Measurements from ENCODE around the gene SDHA.
"Not testable (repeated sequence)": the region's sequence is repeated elsewhere in the genome, so short reads cannot be mapped to it uniquely, and the experiment has no call there.

Gene SDHA

DNA sequence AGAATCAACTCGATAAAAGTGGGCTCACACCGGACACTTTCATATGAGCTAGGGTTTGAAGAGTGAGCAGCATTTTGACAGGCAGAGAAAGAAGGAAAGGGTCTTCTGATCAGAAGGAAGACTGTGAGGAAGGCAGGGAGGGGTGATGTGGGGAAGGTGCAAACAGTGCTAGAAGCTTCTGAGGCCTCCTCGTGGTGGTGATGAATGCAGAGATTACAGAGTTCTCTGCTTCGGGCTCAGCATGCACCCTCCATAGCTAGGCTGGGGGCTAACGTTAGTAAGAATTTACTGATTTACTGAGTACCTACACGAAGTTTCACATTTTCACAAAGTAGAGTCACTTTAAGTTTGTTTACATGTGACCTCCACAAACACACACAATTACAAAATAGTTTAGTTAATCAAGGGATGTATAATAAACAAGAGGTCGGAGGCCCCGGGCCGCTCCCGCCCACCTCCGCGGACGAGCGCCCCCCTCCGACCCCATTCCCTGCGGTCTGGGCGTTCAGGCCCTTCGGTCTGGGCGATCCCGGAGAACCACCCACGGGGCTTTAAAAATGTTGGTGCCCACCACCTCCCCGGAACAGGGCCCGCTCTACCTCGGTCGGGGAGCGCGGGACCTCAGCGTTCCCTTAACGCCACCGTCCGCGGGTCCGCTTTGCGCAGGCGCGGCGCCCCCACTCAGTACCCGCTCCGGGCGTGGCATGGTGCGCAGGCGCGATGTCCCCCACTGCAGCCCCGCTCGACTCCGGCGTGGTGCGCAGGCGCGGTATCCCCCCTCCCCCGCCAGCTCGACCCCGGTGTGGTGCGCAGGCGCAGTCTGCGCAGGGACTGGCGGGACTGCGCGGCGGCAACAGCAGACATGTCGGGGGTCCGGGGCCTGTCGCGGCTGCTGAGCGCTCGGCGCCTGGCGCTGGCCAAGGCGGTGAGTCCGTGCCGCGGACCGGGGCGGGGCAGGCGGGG lies at the start of gene SDHA, which contains the start of gene CCDC127:
SDHA (plus strand) TSS at position 827 of the 963 bp plus-strand sequence; CDS start at position 863, 36 bp downstream.
CCDC127 (minus strand) TSS at position 660 of the 963 bp plus-strand sequence. CDS start 1,304 bp downstream, outside the sequence.
- not testable (repeated sequence) for FAIRE-seq

DNA sequence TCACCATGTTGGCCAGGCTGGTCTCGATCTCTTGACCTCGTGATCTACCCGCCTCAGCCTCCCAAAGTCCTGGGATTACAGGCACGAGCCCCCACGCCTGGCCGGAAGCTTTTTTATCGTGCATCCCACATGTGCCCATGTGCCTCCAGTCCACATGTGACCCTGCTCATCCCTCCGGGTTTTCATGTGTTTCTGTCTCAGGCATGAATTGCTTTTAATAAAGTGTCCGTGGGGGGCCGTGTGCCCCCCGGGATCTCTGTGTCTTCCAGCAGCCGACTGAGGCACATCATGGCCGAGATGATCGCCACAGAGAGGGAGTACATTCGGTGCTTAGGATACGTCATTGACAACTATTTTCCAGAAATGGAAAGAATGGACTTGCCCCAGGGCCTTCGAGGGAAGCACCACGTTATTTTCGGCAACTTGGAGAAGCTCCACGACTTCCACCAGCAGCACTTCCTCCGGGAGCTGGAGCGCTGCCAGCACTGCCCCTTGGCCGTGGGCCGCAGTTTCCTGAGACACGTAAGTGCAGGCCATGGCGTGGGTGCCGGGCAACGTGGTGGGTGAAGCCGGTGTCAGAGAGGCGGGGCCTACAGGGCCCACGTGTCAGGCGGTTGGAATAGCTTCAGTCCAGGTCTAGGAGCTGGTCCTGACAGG lies 48.9 kb upstream of the SDHA start:
- FAIRE-seq: no peak

DNA sequence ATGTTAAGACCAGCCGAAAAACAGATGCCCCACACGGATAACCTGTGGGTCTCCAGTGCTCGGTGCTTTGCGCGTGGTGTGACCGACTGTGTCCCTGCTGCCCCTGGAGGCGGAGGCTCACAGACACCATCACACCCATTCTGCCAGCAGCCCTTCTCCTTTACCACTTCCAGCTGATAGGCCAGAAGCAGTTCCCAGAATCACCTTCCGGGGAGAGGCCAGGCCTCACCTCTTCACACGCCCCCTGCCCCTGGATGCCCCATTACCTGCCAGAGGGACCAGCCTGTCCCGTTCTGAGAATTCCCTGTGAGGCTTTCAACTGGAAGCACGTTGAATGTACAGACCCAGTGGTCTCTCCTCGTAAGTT lies 48.4 kb upstream of the SDHA start:
- FAIRE-seq: no peak

DNA sequence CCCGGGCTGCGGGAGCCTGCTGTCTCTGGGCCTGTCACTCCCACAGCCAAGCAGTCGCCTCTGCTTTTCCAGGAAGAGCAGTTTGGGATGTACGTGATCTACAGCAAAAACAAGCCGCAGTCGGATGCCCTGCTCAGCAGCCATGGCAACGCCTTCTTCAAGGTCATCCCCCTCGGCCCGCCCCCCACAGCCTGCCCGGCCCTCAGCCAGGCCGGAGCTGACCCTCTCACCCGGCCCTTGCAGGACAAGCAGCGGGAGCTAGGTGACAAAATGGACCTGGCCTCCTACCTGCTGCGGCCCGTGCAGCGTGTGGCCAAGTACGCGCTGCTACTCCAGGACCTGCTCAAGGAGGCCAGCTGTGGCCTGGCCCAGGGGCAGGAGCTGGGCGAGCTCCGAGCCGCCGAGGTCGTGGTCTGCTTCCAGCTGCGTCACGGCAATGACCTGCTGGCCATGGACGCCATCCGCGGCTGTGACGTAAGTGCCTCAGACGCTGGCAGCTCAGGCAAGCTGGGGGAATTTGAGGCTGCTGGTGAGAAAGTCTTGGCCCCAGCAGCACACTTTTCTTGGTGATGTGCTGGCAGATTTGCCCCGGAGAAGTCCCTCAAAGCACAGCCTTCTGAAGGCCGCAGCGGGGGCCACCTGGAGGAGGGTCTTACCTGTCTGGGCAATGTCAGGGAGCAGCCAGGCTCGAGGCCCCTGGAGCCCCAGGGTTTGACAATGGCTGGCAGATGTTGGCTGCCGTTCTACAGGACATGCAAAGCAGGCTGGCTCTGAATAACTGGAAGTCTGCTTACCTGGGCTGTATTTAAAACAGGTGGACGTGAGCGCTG lies 46.9 kb upstream of the SDHA start:
- FAIRE-seq: no peak

DNA sequence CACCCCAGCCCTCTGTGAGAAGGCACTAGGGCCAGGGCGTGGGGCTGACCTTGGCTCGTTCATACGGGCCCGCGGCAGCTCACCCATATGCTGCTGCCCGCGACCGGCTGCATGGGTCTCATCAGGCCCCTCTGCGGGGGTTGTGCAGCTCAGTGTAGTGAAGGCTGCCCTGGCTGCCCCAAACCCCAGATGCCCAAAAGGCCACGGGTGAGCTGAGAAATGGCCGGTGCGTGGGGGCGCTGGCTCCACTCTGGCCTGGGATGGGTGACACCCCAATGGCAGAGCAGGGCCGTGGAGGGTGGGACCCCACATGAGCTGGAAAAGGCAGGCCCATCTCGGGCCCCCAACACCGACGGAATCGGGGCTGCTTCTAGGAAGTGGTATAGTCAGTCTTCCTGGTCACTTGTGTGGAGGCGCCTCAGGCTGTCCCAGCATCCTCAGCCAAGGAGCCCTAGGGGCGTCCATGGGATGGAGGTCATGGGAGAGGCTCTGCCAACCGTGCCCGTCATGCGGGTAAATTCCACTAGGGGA lies 46.3 kb upstream of the SDHA start:
- no peak for FAIRE-seq

DNA sequence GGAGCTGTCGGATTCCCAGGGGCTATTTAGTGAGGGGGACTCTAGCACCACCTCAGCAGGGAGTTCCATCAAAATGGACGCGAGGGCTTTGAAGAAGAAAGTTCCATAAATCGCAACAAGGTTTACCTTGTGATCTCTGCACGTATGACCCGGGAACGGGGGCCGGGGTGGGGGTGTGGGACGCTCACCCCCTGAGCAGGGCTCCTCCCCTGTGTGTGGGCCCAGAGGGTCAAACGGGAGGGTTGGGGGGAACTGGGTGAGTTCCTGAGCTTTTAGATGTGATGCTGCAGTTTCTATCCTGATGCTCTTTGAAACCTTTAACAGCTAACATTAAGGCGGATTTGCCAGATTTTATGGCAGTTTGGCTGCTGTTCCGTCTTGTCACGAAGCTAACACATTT lies 45.7 kb upstream of the SDHA start:
- no peak for FAIRE-seq

DNA sequence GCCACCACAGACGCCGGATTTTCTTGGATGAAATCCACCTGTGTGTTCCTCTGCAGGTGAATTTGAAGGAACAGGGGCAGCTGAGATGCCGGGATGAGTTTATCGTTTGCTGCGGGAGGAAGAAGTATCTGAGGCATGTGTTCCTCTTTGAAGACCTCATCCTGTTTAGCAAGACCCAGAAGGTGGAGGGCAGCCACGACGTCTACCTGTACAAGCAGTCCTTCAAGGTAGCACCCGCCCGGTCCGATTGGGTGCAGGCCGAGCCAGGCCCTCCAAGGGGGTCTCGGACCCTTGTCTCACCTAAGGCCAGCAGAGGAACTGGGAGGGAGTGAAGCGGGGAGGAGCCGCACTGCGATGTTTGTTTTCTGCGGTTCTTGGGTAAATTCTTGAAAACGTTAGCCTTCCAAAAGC lies 45.3 kb upstream of the SDHA start:
- FAIRE-seq: no peak

DNA sequence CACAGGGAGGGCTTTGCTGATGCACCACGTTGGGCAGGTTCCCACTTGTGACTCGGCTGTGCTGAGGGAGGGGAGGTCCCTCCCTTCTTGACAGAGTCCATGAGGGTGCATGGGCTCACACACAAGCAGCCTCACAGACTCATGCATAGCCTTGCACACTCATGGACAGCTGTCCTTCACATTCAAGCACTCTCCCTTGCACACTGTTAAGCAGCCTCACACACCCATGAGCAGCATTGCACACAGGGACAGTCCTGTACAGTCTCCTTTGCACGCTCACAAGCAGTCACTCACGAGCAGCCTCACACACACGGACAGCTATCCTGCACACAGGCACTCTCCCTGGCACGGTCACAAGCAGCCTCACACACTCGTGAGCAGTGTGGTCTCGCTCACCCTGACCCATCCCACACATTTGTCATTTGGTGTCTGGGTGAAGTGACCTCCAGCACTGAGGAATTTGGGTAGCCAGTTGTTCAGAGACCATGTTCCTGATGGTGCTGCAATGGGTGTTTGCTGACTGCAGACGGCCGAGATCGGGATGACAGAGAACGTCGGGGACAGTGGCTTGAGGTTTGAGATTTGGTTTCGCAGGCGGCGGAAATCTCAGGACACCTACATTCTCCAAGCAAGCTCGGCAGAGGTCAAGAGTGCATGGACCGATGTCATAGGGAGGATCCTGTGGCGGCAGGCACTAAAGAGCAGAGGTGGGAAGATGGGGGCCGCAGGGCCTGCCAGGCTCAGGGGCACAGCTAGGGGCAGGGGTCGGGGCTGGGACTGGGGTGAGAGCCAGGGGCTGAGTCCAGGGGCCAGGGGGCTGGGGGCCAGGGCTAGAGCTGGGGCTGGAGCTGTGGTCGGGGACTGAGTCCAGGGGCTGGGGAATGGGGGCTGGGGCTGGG lies 44.5 kb upstream of the SDHA start:
- no peak for FAIRE-seq

DNA sequence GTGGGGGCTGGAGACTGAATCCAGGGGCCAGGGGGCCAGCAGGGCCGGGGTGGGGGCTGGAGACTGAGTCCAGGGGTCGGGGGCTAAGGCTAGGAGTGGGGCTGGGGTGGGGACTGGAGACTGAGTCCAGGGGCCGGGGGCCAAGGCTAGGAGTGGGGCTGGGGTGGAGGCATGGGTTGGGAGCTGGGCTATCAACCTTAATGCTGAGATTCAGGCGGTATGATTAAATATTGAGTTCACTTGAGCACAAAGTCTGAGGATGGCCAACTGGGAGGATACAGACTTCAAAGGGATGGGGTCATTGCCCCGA lies 43.9 kb upstream of the SDHA start:
- FAIRE-seq: no peak

DNA sequence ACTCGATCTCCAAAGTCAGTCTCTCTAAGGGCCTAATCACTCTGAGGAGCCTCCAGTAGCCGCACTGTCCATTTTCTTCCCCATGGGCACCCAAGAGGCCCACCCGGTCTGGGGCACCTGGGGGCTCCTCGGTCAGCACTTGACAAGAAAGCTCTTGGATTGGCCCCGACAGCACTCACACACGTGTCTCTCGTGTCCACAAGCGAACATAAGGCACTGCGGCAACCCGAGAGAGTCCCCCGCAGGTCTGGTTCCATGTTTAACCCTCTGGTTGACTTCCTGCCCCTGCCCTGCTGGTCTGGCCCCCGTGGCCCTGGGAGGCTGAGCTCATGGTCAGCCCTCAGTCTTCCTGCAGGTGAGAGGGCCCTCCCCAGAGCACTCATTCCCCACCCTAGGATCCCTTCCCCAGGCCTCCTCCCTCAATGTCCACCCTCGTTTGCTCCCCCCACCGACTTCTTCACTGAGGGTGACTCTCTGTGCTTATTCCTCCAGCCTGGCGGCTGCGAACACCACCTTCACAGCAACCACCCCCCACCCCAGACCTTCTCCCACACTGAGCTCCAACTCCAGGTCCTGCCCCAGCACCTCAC lies 43.1 kb upstream of the SDHA start:
- no peak for FAIRE-seq

DNA sequence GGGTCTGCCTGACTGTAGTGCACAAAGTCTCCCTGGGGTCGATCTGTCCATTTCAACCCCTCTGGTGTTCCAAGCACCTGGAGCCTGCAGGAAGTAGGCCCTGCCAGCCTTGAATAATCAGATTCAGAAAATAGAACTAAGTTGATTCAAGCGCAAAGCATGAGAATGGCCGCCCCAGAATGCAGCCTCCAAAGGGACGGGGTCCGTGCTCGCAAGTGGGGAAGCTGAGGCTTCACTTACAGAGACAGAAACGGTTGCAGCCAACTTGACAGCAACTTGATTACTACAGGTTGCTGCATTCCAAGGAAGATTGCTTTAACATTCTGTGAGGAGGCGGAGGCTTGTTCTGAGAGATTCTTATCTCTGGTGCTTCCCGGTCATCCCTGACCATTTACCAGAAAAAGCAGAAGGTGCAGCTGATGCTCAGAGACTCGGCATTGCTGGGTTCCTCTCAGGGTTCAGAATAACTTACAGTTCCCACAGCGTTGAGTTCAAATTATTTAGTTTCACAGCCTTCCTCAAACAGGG lies 41.8 kb upstream of the SDHA start:
- FAIRE-seq: no peak

DNA sequence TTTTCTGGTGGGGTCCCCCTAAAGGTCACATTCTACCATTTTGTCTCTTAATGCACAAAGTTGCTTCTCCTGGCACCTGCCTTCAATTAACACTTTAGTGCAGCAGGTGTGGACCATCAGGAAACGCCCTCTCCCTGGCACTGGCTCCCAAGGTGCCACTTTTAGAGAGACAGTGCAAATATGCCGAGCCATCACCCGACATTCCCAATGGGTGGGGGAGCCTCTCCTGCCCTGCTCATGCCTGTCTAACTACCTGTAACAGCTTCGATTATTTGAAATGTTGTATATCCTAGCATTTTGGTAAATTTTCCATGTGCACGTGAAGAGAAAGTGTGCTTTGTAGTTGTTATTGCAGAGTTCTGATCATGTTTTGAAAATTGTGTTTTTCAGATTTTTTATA lies 40.0 kb upstream of the SDHA start:
- no peak for FAIRE-seq

DNA sequence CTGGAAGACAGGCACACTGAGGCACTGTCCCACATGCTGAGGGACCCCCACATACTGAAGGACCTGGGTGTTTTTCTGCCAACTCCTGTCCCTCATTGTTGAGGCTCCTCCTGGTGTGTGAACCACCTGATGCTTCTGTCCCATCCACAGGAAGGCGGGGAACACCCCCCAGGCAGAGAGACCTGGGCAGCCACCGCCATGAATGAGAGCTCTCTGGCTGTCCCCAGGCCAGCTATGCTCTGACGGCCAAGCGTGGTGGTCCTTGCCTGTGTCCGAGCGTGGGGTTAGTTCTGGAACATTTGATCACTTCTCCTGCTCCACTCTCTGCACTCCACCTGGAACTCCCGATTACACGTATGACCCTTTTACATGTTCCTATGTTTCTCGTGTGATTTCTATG lies 38.7 kb upstream of the SDHA start:
- FAIRE-seq: no peak

DNA sequence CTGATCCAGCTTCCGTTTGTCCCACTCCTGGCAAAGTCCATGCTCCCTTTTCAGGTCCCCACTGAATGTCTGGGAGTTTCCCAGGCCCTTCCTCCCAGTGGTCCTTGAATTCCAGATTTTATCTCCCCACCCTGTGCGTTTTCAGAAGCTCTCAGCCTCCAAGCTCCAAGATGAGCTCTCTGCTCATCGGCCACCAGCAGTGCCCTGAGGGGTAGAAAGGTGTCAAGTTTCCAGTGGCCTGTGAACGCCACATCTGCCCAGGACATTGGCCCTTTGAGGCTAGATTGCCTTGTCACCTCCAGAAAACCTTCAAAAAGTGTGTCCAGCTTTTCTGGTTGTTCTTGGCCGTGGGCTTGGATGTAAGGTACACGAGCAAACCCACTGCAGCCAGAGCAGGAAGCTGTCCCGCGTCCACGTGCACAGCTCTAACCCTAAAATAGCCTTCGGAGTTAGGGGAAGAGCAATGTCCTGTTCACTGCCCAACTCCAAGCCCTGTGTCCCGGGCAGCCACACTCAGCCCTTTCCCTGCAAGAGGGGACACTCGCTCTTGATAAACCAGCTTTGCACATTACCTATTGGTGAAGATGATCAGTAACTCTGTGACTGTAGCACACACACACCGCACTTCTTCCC lies 37.7 kb upstream of the SDHA start:
- no peak for FAIRE-seq

DNA sequence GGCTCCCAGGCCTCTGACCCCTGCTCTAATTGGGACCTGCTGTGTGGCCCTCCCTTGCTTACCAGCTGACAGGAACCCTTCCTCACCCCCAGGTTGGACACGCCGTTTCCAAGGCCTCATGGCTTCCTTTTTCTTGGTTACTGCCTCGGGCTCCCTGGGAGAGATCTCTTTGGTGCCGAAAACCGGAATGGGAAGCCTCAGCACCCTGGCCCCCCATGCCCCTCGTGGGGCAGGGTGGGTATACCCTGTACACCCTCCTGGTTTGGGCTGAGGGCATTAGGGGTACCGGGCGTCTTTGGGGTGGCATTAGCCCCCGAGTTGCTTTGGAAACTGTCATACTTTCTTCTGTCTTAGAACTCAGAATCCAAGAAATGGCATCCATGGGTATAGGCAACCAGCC lies 37.0 kb upstream of the SDHA start:
- no peak for FAIRE-seq

DNA sequence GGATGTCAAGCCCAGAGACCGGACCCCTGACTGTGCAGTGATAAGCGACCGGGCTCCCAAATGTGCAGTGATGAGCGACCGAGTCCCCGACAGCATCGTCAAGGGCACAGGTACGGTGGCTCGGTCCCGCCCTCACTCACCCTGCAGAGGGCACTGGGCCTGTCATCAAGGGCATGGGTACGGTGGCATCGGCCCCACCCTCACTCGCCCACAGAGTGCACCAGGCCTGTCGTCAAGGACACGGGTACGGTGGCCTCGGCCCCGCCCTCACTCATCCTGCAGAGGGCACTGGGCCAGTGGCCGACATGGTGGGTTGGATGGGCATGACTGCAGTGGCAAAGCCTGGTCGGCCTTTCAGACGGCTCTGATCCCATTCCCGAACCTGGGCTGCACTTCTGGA lies 36.6 kb upstream of the SDHA start:
- FAIRE-seq: no peak

DNA sequence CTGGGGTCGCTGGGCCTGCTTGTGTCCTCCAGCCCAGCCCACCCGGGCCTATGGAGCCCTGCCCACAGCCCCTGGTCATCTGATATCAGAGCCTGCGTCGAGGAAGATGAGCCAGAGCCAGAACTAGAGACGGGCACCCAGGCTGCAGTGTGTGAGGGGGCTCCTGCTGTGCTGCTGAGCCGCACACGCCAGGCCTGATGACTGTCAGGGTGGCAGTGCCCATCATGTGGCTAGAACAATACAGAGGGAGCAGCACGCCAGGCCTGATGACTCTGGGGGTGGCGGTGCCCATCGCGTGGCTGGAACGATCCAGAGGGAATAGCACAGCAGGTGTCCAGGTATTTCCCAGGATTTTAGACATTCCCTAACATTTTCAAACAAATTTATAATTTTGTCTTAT lies 36.0 kb upstream of the SDHA start:
- no peak for FAIRE-seq

DNA sequence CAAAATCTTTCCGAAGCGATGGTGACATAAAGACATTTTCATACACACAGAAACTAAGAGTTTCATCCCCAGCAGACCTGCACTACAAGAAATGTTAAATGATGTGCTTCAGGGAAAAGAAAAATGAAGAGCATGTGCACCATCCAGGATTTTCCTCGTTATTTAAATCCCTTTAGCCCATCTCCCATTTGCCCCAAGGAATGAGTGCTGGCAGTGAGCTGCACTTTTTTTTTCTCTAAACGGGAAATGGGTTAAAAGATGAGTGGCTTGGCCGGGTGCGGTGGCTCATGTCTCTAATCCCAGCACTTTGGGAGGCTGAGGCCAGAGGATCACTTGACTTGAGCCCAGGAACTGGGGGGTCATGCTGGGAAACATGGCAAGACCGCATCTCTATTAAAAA lies 33.6 kb upstream of the SDHA start:
- no peak for FAIRE-seq

DNA sequence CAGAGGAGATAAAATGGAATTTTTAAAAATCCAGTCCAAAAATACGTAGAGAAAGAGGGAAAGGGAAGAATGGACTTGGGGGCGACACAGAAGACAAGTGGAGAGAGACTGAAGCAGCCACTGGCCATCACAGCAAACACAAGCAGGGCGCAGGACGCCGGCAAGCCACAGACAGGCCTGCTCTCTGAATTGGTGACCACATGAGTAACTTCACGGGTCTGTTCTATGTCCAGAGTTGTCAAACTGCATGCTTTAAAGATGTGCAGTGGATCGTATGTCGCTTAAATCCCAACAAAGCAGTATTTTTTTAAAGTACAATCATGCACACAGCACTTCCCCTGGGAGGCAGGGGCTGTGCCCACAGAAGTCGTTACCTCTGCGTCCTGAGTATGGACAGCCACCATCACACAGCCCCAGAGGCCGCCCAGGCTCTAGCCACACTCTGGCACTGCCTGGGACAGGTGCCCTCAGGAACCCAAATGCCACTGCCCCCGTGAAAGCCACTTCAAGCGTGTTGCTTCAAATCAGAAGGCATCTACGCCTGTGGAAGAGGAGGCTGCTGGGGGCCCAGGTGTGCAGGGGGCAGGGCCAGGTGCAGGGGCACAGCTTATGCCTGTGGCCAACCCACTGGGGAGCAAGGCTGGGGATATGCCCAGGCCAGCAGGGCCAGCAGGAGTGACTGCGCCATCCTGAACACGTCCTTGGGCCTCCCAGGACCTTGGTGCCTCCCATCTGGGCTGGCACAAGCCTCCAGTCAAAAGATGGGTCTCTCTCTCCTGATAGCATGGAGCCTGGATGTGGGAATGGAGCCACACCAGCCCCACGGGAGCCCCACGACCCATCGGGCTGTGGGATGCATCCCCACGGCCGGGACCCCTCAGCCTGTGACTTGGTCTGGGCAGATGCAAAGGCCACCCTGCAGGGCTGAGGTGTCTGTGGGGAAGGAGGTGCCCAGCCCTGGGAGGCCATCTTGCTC lies 32.7 kb upstream of the SDHA start:
- no peak for FAIRE-seq
